HepG2 (cell line): ENCODE results near the gene OVOL2. TPM values are rescaled to one million over a fixed set of nuclear protein-coding genes. Genes with fewer than 3 reads are reported as not detected.

Source experiments
- CBFB ChIP-seq: sonication (generic); formaldehyde crosslinking; IDR thresholded peaks from 2 replicates; pipeline ENCODE4 v1.4.0; 2020; ENCODE audit warnings: missing genetic modification reagents
- GTF3A ChIP-seq: sonication (generic); formaldehyde crosslinking; conservative IDR thresholded peaks from 2 replicates; pipeline ENCODE4 v1.4.0; 2020; ENCODE audit warnings: mild to moderate bottlenecking, missing genetic modification reagents
- HMG20A ChIP-seq: IDR thresholded peaks from 2 replicates; pipeline ENCODE4 v1.6.1; 2016; ENCODE audit warnings: borderline replicate concordance
- MATR3 ChIP-seq: sonication (generic); formaldehyde crosslinking; IDR thresholded peaks from 2 replicates; pipeline ENCODE4 v1.4.0; 2020; ENCODE audit warnings: missing genetic modification reagents
- MED8 ChIP-seq: sonication (generic); formaldehyde crosslinking; IDR thresholded peaks from 2 replicates; pipeline ENCODE4 v1.8.1; 2023; ENCODE audit warnings: mild to moderate bottlenecking, missing genetic modification reagents; ENCODE audit not compliant: insufficient replicate concordance
- NCOA5 ChIP-seq: sonication (generic); formaldehyde crosslinking; IDR thresholded peaks from 2 replicates; pipeline ENCODE4 v1.4.0; 2020; ENCODE audit warnings: missing genetic modification reagents
- PATZ1 ChIP-seq: sonication (generic); formaldehyde crosslinking; IDR thresholded peaks from 2 replicates; pipeline ENCODE4 v1.4.0; 2020; ENCODE audit warnings: missing genetic modification reagents
- SP4 ChIP-seq: sonication (generic); formaldehyde crosslinking; IDR thresholded peaks from 2 replicates; pipeline ENCODE4 v1.8.1; 2023; ENCODE audit warnings: mild to moderate bottlenecking, missing genetic modification reagents
- ZNF10 ChIP-seq: sonication (generic); formaldehyde crosslinking; IDR thresholded peaks from 2 replicates; pipeline ENCODE4 v1.4.0; 2020; ENCODE audit warnings: mild to moderate bottlenecking, low read depth, missing genetic modification reagents, borderline replicate concordance
- ZNF251 ChIP-seq: sonication (generic); formaldehyde crosslinking; IDR thresholded peaks from 2 replicates; pipeline ENCODE4 v1.9.0; 2021; ENCODE audit warnings: mild to moderate bottlenecking, missing genetic modification reagents
- ZNF678 ChIP-seq: sonication (generic); formaldehyde crosslinking; IDR thresholded peaks from 2 replicates; pipeline ENCODE4 v1.4.0; 2020; ENCODE audit warnings: mild to moderate bottlenecking, missing genetic modification reagents
- ZNF749 ChIP-seq: sonication (generic); formaldehyde crosslinking; IDR thresholded peaks from 2 replicates; pipeline ENCODE4 v1.8.0; 2022; ENCODE audit warnings: mild to moderate bottlenecking, missing genetic modification reagents, moderate library complexity, borderline replicate concordance
- ZNF775 ChIP-seq: sonication (generic); formaldehyde crosslinking; IDR thresholded peaks from 2 replicates; pipeline ENCODE4 v1.4.0; 2020; ENCODE audit warnings: missing genetic modification reagents, mild to moderate bottlenecking, moderate library complexity, borderline replicate concordance
- ZNF777 ChIP-seq: sonication (generic); formaldehyde crosslinking; IDR thresholded peaks from 2 replicates; pipeline ENCODE4 v1.4.0; 2020; ENCODE audit warnings: missing genetic modification reagents
- polyA plus RNA-seq, 8 experiments: library from polyadenylated mRNA; depleted of rRNA in 3 of 8; stranded (reverse) in 7 of 8; unstranded in 1 of 8; fragments of >200 nt; fragmentation: Illumina TruSeq in 4 of 8; extraction: Trizol in 4 of 8; gene quantifications; 2 replicates each; pipeline versions ENCODE4 v1.2.1 to v1.2.3, GENCODE V29; 2011 to 2016; ENCODE audit warnings: low read depth in 4 of 8, missing spikeins in 1 of 8, mixed read lengths in 1 of 8; ENCODE audit not compliant: insufficient read depth in 1 of 8
- total RNA-seq, 5 experiments: library from RNA; depleted of rRNA; stranded (reverse); fragments of >200 nt; fragmentation: Illumina TruSeq; extraction: Trizol; gene quantifications; 2 replicates each; pipeline ENCODE4 v1.2.3, GENCODE V29; 2016; ENCODE audit warnings: low read depth in 1 of 5
- TF ChIP-seq, protein P1 (sequence below): sonication (generic); formaldehyde crosslinking; IDR thresholded peaks from one replicate; pipeline ENCODE4 v1.5.1; 2020; ENCODE audit warnings: mild to moderate bottlenecking, missing genetic modification reagents; ENCODE audit errors: not compliant biosample characterization
- TF ChIP-seq, protein P2 (sequence below): sonication (generic); formaldehyde crosslinking; IDR thresholded peaks from 2 replicates; pipeline ENCODE4 v1.5.1; 2020; ENCODE audit warnings: mild to moderate bottlenecking, missing genetic modification reagents

Gene OVOL2
- total and polyA plus RNA-seq, 2 of the 13 experiments (the other 11 are each of a cell fraction or from before 2014, with no cell fraction given), result 0.20 to 0.31 TPM

DNA sequence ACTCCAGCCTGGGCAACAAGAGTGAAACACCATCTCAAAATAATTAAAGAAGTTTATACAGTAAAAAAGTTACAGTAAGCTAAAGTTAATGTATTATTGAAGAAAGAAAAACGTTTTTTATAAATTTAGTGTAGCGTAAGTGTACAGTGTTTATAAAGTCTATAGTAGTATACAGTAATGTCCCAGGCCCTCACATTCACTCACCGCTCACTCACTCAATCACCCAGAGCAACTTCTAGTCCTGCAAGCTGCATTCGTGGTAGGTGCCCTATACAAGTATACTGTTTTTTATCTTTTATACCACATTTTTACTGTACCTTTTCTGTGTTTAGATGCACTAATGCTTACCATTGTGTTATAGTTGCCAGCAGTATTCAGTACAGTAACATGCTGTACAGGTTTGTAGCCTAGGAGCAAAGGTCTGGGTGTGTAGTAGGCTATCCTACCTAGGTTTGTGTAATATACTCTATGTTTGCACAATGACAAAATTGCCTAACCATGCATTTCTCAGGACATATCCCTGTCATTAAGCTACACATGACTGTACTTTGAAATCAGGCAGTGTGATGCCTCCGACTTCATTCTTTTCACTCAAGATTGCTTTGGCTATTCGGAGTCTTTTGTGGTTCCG lies 72.2 kb downstream of the OVOL2 start (continued):
- TF ChIP-seq, protein P1, sequence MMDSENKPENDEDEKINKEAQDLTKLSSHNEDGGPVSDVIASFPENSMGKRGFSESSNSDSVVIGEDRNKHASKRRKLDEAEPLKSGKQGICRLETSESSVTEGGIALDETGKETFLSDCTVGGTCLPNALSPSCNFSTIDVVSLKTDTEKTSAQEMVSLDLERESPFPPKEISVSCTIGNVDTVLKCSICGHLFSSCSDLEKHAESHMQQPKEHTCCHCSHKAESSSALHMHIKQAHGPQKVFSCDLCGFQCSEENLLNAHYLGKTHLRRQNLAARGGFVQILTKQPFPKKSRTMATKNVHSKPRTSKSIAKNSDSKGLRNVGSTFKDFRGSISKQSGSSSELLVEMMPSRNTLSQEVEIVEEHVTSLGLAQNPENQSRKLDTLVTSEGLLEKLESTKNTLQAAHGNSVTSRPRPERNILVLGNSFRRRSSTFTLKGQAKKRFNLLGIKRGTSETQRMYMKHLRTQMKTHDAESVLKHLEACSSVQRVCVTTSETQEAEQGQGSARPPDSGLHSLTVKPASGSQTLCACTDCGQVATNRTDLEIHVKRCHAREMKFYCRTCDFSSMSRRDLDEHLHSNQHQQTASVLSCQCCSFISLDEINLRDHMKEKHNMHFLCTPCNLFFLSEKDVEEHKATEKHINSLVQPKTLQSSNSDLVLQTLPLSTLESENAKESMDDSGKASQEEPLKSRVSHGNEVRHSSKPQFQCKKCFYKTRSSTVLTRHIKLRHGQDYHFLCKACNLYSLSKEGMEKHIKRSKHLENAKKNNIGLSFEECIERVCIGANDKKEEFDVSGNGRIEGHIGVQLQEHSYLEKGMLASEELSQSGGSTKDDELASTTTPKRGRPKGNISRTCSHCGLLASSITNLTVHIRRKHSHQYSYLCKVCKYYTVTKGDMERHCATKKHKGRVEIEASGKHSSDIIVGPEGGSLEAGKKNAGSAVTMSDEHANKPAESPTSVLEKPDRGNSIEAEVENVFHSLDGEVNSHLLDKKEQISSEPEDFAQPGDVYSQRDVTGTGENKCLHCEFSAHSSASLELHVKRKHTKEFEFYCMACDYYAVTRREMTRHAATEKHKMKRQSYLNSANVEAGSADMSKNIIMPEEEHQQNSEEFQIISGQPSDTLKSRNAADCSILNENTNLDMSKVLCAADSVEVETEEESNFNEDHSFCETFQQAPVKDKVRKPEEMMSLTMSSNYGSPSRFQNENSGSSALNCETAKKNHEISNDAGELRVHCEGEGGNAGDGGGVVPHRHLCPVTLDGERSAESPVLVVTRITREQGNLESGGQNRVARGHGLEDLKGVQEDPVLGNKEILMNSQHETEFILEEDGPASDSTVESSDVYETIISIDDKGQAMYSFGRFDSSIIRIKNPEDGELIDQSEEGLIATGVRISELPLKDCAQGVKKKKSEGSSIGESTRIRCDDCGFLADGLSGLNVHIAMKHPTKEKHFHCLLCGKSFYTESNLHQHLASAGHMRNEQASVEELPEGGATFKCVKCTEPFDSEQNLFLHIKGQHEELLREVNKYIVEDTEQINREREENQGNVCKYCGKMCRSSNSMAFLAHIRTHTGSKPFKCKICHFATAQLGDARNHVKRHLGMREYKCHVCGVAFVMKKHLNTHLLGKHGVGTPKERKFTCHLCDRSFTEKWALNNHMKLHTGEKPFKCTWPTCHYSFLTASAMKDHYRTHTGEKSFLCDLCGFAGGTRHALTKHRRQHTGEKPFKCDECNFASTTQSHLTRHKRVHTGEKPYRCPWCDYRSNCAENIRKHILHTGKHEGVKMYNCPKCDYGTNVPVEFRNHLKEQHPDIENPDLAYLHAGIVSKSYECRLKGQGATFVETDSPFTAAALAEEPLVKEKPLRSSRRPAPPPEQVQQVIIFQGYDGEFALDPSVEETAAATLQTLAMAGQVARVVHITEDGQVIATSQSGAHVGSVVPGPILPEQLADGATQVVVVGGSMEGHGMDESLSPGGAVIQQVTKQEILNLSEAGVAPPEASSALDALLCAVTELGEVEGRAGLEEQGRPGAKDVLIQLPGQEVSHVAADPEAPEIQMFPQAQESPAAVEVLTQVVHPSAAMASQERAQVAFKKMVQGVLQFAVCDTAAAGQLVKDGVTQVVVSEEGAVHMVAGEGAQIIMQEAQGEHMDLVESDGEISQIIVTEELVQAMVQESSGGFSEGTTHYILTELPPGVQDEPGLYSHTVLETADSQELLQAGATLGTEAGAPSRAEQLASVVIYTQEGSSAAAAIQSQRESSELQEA (CRISPR knock-in tag), result no peak
- peak; percentile 93 for TF ChIP-seq HMG20A (CRISPR knock-in tag)
- no peak for TF ChIP-seq ZNF749 (CRISPR knock-in tag)
- TF ChIP-seq MED8 (CRISPR knock-in tag), result no peak
- TF ChIP-seq SP4 (CRISPR knock-in tag), result peak; percentile 36; the same call in 1 of the 2 replicates
- TF ChIP-seq CBFB, result peak; percentile 89
- TF ChIP-seq ZNF251 (CRISPR knock-in tag), result no peak
- TF ChIP-seq, protein P2, sequence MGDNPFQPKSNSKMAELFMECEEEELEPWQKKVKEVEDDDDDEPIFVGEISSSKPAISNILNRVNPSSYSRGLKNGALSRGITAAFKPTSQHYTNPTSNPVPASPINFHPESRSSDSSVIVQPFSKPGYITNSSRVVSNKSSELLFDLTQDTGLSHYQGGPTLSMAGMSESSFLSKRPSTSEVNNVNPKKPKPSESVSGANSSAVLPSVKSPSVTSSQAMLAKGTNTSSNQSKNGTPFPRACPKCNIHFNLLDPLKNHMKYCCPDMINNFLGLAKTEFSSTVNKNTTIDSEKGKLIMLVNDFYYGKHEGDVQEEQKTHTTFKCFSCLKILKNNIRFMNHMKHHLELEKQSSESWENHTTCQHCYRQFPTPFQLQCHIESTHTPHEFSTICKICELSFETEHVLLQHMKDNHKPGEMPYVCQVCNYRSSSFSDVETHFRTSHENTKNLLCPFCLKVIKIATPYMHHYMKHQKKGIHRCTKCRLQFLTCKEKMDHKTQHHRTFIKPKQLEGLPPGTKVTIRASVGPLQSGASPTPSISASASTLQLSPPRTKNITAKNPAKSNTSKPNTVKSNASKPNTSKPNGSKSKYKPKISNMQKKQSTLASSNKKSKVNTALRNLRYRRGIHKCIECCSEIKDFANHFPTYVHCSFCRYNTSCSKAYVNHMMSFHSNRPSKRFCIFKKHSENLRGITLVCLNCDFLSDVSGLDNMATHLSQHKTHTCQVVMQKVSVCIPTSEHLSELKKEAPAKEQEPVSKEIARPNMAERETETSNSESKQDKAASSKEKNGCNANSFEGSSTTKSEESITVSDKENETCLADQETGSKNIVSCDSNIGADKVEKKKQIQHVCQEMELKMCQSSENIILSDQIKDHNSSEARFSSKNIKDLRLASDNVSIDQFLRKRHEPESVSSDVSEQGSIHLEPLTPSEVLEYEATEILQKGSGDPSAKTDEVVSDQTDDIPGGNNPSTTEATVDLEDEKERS (CRISPR knock-in tag), result peak; percentile 86
- TF ChIP-seq NCOA5 (CRISPR knock-in tag), result no peak
- no peak for TF ChIP-seq ZNF678 (CRISPR knock-in tag)
- TF ChIP-seq ZNF775, result no peak
- 0 out of 2 replicates have a peak, but pooled peaks have one; percentile 46 for TF ChIP-seq PATZ1
- TF ChIP-seq MATR3 (CRISPR knock-in tag), result no peak
- no peak for TF ChIP-seq GTF3A (CRISPR knock-in tag)
- no peak for TF ChIP-seq ZNF10
- peak; percentile 13; the same call in 1 of the 2 replicates for TF ChIP-seq ZNF777 (CRISPR knock-in tag)
